ENCODE data around the gene RHBDL2. TPM values are rescaled to one million over a fixed set of nuclear protein-coding genes. Genes with fewer than 3 reads are reported as not detected.
"Not testable (repeated sequence)": the region's sequence is repeated elsewhere in the genome, so short reads cannot be mapped to it uniquely, and the experiment has no call there.

The RHBDL2 gene
- polyA plus RNA-seq, 2 donors = 24.3 to 25.1 TPM

DNA sequence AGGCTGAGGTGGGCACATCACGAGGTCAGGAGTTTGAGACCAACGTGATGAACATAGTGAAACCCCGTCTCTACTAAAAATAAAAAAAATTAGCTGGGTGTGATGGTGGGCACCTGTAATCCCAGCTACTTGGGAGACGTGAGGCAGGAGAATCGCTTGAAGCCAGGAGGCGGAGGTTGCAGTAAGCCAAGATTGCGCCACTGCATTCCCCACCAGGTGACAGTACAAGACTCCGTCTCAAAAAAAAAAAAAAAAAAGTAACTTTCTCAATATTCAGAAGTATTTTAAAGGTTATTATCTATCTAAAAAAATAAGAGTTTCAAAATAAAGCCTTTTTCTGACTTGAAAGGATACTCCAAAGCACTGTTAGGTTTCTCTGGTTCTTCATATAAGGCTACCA is 74.4 kb downstream of the RHBDL2 start:
- H3K4me3 ChIP-seq (ENCODE audit: low read depth in 1 of 2, low read length in 2 of 2) = no peak overlapping the region
- H3K27ac ChIP-seq (ENCODE audit: low read depth in 2 of 2, low read length in 1 of 2) = no peak overlapping the region
- WGBS, 2 donors = 92 to 94% methylated on average over 8 of the region's 8 CpGs
- H3K27me3 ChIP-seq (ENCODE audit: control insufficient read depth in 1 of 2, insufficient read depth in 2 of 2, low read length in 2 of 2) = no peaks in the 10 kb centered on the region
- no peaks in the 10 kb centered on the region for H3K4me1 ChIP-seq (ENCODE audit: control insufficient read depth in 2 of 2, insufficient read depth in 2 of 2, low read length in 1 of 2)
- peaks cover 0 to 3% of the 10 kb centered on the region in 2 donors for H3K36me3 ChIP-seq (ENCODE audit: control insufficient read depth in 2 of 2, insufficient read depth in 2 of 2, low read length in 1 of 2)
- no peaks in the 10 kb centered on the region for H3K9me3 ChIP-seq (ENCODE audit: control insufficient read depth in 2 of 2, insufficient read depth in 1 of 2, low read depth in 1 of 2, low read length in 1 of 2)

DNA sequence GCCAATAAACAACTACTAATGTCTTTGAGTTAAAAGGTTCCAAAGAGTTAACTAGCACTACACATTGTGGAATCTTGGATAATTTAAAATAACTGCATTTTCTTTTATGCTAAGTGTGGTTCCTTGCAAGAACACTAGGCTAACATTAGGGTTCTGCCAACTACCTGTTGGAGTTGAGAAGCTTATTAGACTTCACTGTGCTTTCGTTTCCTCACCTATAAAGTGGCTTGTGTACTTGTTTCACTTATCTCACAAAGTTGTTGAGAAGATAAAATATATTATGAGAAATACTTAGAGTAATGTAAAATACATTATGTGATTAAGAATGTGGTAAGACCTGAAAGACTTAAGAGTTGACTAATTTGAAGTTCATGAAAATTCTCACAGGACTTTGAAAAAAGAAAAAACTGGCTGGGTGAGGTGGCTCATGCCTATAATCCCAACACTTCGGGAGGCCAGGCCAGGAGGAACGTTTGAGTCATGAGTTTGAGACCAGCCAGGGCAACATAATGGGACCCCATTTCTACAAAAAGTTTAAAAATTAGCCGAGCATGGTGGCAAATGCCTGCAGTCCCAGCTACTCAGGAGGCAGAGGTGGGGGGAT is 76.4 kb downstream of the RHBDL2 start:
- Histone ChIP-seq H3K4me3 (ENCODE audit: low read depth in 1 of 2, low read length in 2 of 2) (no peak overlapping the region), H3K36me3 (ENCODE audit: control insufficient read depth in 2 of 2, insufficient read depth in 2 of 2, low read length in 1 of 2) (peaks cover 0 to 3% of the 10 kb centered on the region in 2 donors), H3K9me3 (ENCODE audit: control insufficient read depth in 2 of 2, insufficient read depth in 1 of 2, low read depth in 1 of 2, low read length in 1 of 2) (no peaks in the 10 kb centered on the region), H3K27me3 (ENCODE audit: control insufficient read depth in 1 of 2, insufficient read depth in 2 of 2, low read length in 2 of 2) (no peaks in the 10 kb centered on the region), H3K4me1 (ENCODE audit: control insufficient read depth in 2 of 2, insufficient read depth in 2 of 2, low read length in 1 of 2) (no peaks in the 10 kb centered on the region), H3K27ac (ENCODE audit: low read depth in 2 of 2, low read length in 1 of 2) (peak overlapping the region; percentile 39 to 74)
- 61 to 70% methylated on average over 4 of the region's 4 CpGs for WGBS, 2 donors

DNA sequence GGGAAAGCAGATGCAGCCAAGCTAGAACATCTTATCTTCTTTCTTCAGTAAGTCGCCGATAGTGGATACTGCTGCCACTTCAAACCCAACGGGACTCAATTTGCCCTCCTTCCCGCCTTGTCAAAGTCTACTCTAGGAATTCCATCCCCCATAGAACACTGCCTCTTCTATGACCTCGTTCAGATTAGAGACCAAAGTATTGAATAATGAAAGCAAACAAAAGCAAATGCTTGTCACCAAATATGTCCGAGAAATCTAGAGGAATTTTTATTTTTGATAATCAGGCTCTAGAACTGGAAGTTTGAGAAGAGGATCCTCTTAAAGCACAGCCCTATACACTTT is 81.2 kb downstream of the RHBDL2 start:
- whole genome bisulfite sequencing, 2 donors = 7 to 8% methylated on average over 6 of the region's 6 CpGs
- H3K9me3 ChIP-seq (ENCODE audit: control insufficient read depth in 2 of 2, insufficient read depth in 1 of 2, low read depth in 1 of 2, low read length in 1 of 2) = no peaks in the 10 kb centered on the region
- peaks cover 2 to 3% of the 10 kb centered on the region in 2 donors for H3K36me3 ChIP-seq (ENCODE audit: control insufficient read depth in 2 of 2, insufficient read depth in 2 of 2, low read length in 1 of 2)
- peak overlapping the region in 1 of 2 donors; percentile 78 for H3K27ac ChIP-seq (ENCODE audit: low read depth in 2 of 2, low read length in 1 of 2)
- peak overlapping the region; percentile 60 to 68 for H3K4me3 ChIP-seq (ENCODE audit: low read depth in 1 of 2, low read length in 2 of 2)
- no peaks in the 10 kb centered on the region for H3K27me3 ChIP-seq (ENCODE audit: control insufficient read depth in 1 of 2, insufficient read depth in 2 of 2, low read length in 2 of 2)
- H3K4me1 ChIP-seq (ENCODE audit: control insufficient read depth in 2 of 2, insufficient read depth in 2 of 2, low read length in 1 of 2) = peaks cover 0 to 3% of the 10 kb centered on the region in 2 donors

DNA sequence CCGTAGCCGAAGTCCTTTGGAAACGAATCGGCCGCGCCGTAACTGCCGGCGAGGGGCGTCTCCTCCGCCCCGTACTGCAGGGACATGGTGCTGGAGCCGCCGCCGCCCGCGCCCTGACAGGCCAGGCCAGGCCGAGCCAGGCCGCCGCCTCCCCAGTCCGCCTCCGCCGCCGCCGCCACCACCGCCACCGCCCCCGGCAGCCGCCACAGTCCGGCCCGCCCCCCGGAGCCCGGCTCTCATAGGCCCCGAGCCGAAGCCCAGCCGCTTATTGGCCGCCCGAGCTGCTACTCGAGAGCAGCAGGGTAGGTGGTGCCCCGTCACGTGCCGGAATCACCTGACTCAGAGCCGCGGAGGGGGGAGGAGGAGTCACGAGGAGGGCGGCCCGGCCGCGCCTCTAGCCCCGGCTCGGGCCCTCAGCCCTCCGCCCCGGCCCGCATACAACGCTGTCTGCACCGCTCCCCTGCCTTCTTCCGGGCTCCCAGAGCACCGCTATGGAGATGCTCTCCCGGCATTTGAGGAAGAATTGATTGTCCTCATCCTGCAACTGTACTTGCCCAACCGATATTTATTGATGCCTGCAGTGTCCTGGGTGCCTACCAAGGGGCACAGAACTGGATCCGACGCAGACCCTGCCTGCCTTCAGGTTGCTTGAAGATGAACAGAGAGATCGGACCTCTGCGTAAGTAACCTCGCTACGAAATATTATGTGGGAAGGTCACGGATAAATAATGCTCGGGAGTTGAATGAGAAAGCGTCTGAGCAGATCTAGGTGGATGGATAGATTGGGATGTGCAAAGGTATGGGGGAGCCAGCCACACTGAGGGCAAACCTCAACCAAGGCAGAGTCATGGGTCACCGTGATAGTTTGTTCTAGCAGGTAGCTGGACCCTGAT is 81.8 kb downstream of the RHBDL2 start, which contains the start of gene RRAGC:
Gene RRAGC (minus strand): TSS at position 212 of the 893 bp plus-strand sequence. CDS start 126 bp downstream, at position 86.
- H3K4me1 ChIP-seq (ENCODE audit: control insufficient read depth in 2 of 2, insufficient read depth in 2 of 2, low read length in 1 of 2) = peaks cover 0 to 3% of the 10 kb centered on the region in 2 donors

DNA sequence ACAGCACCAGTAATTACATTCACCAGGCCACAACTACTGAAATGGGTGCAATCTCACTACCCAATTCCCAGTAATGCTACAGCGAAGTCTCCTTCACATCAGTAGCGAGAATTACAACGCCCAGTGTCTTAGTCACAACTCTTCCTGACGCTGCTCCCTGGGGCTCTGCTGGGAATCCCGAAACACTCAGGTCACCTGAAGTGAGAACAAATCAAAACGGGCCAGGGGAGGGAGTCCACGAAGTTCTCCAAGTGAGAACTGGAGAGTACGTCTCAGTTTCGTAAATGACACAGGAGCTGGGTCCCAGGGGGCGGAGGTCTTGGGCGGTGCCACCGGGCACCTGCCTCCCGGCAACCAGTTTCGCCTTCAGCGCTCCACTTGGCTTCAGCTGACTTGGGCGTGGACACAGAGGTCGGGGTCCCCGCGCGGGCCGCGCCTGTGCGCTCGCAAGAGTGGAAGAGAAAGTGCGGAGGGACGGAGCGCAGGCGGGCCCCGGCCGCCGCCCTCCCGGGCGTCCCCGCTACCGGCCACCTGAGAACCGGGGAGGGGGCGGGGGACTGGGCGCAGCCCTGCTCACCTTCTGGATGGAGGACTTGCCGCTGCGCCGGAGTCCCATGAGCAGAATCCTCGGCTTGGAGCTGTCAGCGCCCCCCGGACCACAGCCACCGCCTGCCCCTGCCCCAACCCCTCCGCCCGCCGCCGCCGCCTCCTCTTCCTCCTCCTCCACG is 82.6 kb downstream of the RHBDL2 start:
- Histone ChIP-seq H3K9me3 (ENCODE audit: control insufficient read depth in 2 of 2, insufficient read depth in 1 of 2, low read depth in 1 of 2, low read length in 1 of 2) (no peaks in the 10 kb centered on the region), H3K4me3 (ENCODE audit: low read depth in 1 of 2, low read length in 2 of 2) (peak overlapping the region; percentile 68 to 85), H3K4me1 (ENCODE audit: control insufficient read depth in 2 of 2, insufficient read depth in 2 of 2, low read length in 1 of 2) (peaks cover 0 to 3% of the 10 kb centered on the region in 2 donors), H3K27ac (ENCODE audit: low read depth in 2 of 2, low read length in 1 of 2) (peak overlapping the region; percentile 97 to 98), H3K27me3 (ENCODE audit: control insufficient read depth in 1 of 2, insufficient read depth in 2 of 2, low read length in 2 of 2) (no peaks in the 10 kb centered on the region), H3K36me3 (ENCODE audit: control insufficient read depth in 2 of 2, insufficient read depth in 2 of 2, low read length in 1 of 2) (peaks cover 2 to 6% of the 10 kb centered on the region in 2 donors)
- 0 to 1% methylated on average over 27 to 51 of the region's 51 CpGs for WGBS, 2 donors

More for the DNA sequence above, 81.8 kb downstream of the RHBDL2 start, which contains the start of gene RRAGC:
- no peaks in the 10 kb centered on the region for H3K9me3 ChIP-seq (ENCODE audit: control insufficient read depth in 2 of 2, insufficient read depth in 1 of 2, low read depth in 1 of 2, low read length in 1 of 2)
- WGBS, 2 donors = 0% methylated on average over 48 to 70 of the region's 70 CpGs
- peak within 1 kb of the TSS; percentile 68 to 85 for H3K4me3 ChIP-seq (ENCODE audit: low read depth in 1 of 2, low read length in 2 of 2)
- no peaks in the 10 kb centered on the region for H3K27me3 ChIP-seq (ENCODE audit: control insufficient read depth in 1 of 2, insufficient read depth in 2 of 2, low read length in 2 of 2)
- peaks cover 3 to 6% of the 10 kb centered on the region in 2 donors for H3K36me3 ChIP-seq (ENCODE audit: control insufficient read depth in 2 of 2, insufficient read depth in 2 of 2, low read length in 1 of 2)
- H3K27ac ChIP-seq (ENCODE audit: low read depth in 2 of 2, low read length in 1 of 2) = peak within 1 kb of the TSS; percentile 97 to 98

DNA sequence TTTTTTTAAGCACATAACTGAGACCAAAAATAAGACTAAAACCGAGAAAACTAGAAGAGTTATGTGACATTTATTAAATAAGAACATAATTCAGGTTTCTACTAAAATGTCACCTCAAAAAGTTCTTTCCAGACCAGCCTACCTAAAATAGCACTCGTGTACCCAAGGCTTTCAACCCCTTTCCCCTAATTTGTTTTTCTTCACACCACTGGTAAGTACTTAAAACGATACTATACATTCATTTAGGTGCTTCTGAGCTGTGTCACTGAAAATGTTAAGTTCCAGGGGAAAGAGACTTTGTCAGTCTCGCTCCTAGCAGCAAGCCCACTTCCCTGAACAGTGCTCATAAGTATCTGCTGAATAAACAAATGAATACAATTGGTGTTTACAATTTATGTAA is 88.8 kb downstream of the RHBDL2 start:
- H3K36me3 ChIP-seq (ENCODE audit: control insufficient read depth in 2 of 2, insufficient read depth in 2 of 2, low read length in 1 of 2) = peaks cover 6 to 8% of the 10 kb centered on the region in 2 donors
- H3K9me3 ChIP-seq (ENCODE audit: control insufficient read depth in 2 of 2, insufficient read depth in 1 of 2, low read depth in 1 of 2, low read length in 1 of 2) = no peaks in the 10 kb centered on the region
- 78% methylated on average over 4 of the region's 4 CpGs for WGBS, 2 donors

DNA sequence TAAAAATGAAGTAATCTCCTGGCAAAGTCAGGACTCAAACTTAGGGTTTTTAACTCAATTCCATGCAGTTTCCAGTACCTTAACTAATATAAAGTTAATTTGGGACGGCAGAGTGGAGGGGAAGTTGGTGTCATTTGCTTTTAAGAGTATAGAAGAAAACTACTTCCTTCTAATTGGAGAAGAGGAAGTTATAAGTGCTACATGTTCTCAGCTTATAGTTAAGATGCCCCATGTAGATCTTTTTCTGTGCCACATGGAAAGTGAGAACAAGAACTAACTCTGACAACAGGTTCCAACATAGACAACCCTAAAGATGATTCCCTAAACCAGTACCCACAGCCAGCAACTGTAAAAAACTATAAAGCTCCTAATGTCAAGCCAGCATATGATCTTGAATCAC is 93.6 kb downstream of the RHBDL2 start:
- 78 to 87% methylated on average over 1 of the region's 1 CpG for WGBS, 2 donors
- H3K36me3 ChIP-seq (ENCODE audit: control insufficient read depth in 2 of 2, insufficient read depth in 2 of 2, low read length in 1 of 2) = peaks cover 3 to 8% of the 10 kb centered on the region in 2 donors
- no peaks in the 10 kb centered on the region for H3K27me3 ChIP-seq (ENCODE audit: control insufficient read depth in 1 of 2, insufficient read depth in 2 of 2, low read length in 2 of 2)
- no peak overlapping the region for H3K4me3 ChIP-seq (ENCODE audit: low read depth in 1 of 2, low read length in 2 of 2)
- H3K9me3 ChIP-seq (ENCODE audit: control insufficient read depth in 2 of 2, insufficient read depth in 1 of 2, low read depth in 1 of 2, low read length in 1 of 2) = no peaks in the 10 kb centered on the region
- no peaks in the 10 kb centered on the region for H3K4me1 ChIP-seq (ENCODE audit: control insufficient read depth in 2 of 2, insufficient read depth in 2 of 2, low read length in 1 of 2)
- H3K27ac ChIP-seq (ENCODE audit: low read depth in 2 of 2, low read length in 1 of 2) = no peak overlapping the region

More for the DNA sequence above, 88.8 kb downstream of the RHBDL2 start:
- H3K27ac ChIP-seq (ENCODE audit: low read depth in 2 of 2, low read length in 1 of 2) = no peak overlapping the region
- H3K4me3 ChIP-seq (ENCODE audit: low read depth in 1 of 2, low read length in 2 of 2) = no peak overlapping the region
- no peaks in the 10 kb centered on the region for H3K4me1 ChIP-seq (ENCODE audit: control insufficient read depth in 2 of 2, insufficient read depth in 2 of 2, low read length in 1 of 2)
- no peaks in the 10 kb centered on the region for H3K27me3 ChIP-seq (ENCODE audit: control insufficient read depth in 1 of 2, insufficient read depth in 2 of 2, low read length in 2 of 2)

DNA sequence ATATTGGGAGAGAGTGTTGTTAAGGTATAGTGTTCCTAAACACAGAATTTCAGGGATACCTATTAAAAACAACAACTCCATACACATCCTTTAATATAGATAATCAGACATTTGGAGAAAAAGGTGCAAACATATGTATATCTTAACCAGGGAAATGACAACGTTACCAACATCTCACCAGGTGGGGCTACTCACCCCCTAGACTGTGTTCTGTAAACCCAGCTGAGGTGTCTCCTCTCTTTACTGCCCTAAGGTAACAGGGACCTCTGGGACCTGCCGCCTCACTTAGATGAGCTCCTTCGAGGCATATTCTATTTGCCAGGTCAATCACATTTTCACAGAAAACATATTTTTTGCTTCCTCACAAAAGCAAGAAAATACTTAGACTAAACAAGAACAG is 95.4 kb downstream of the RHBDL2 start:
- Histone ChIP-seq H3K4me3 (ENCODE audit: low read depth in 1 of 2, low read length in 2 of 2) (no peak overlapping the region), H3K27me3 (ENCODE audit: control insufficient read depth in 1 of 2, insufficient read depth in 2 of 2, low read length in 2 of 2) (no peaks in the 10 kb centered on the region), H3K4me1 (ENCODE audit: control insufficient read depth in 2 of 2, insufficient read depth in 2 of 2, low read length in 1 of 2) (no peaks in the 10 kb centered on the region), H3K27ac (ENCODE audit: low read depth in 2 of 2, low read length in 1 of 2) (no peak overlapping the region), H3K36me3 (ENCODE audit: control insufficient read depth in 2 of 2, insufficient read depth in 2 of 2, low read length in 1 of 2) (peaks cover 3 to 5% of the 10 kb centered on the region in 2 donors), H3K9me3 (ENCODE audit: control insufficient read depth in 2 of 2, insufficient read depth in 1 of 2, low read depth in 1 of 2, low read length in 1 of 2) (no peaks in the 10 kb centered on the region)
- 90 to 96% methylated on average over 3 of the region's 3 CpGs for WGBS, 2 donors

DNA sequence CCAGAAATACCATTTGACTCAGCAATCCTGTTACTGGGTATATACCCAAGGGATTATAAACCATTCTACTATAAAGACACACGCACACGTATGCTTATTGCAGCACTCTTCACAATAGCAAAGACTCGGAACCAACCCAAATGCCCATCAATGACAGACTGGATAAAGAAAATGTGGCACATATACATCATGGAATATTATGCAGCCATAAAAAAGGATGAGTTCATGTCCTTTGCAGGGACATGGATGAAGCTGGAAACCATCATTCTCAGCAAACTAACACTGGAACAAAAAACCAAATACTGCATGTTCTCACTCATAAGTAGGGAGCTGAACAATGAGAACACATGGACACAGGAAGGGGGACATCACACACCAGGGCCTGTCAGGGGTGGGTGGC is 96.5 kb downstream of the RHBDL2 start:
- not testable (repeated sequence) for H3K27ac ChIP-seq (ENCODE audit: low read depth in 2 of 2, low read length in 1 of 2); H3K9me3 ChIP-seq (ENCODE audit: control insufficient read depth in 2 of 2, insufficient read depth in 1 of 2, low read depth in 1 of 2, low read length in 1 of 2); H3K36me3 ChIP-seq (ENCODE audit: control insufficient read depth in 2 of 2, insufficient read depth in 2 of 2, low read length in 1 of 2); H3K4me1 ChIP-seq (ENCODE audit: control insufficient read depth in 2 of 2, insufficient read depth in 2 of 2, low read length in 1 of 2); H3K27me3 ChIP-seq (ENCODE audit: control insufficient read depth in 1 of 2, insufficient read depth in 2 of 2, low read length in 2 of 2); H3K4me3 ChIP-seq (ENCODE audit: low read depth in 1 of 2, low read length in 2 of 2)
- 96 to 97% methylated on average over 3 of the region's 3 CpGs for WGBS, 2 donors
